ENCODE results near the gene RNF141.

Gene RNF141

DNA sequence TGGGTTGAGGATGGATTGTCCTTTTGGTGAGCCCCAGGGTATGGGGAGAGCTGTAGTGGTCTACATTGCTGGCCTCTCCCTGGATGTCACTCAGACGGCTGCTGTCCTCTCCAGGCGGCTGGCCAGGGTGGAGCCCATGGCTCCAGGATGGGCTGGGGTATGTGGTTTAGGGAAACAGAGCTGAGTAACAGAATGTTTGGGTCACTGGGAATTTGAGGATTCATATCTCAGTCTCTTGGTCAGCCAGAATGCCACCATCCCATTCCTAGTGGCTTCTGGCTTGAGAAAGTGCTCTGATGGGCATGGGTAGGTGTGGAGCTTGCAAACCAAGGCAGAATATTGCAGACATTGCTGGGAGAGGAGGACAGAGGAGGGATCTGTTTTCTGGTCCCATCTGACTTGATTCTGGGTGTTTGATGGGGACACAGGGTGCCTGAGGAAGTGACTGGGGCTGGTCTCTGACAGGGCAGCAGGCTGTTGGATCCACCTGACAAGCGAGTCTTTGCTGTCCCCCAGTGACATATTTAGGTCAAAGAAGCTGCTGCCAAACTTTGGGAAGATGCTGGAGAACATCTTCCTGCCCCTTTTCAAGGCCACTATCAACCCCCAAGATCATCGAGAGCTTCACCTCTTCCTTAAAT lies 44.6 kb downstream of the RNF141 start:
- DNase-seq: no peak

GRCh38 chr11:10495464-10495786 lies 45.6 kb downstream of the RNF141 start:
- no peak for DNase-seq

GRCh38 chr11:10494636-10495463 lies 46.1 kb downstream of the RNF141 start:
- DNase-seq: no peak

GRCh38 chr11:10493041-10493663 lies 47.8 kb downstream of the RNF141 start:
- no peak for DNase-seq

- no peak for DNase-seq
These were observed 48.9 kb downstream of the RNF141 start for GRCh38 chr11:10492084-10492483.

GRCh38 chr11:10490398-10491241 lies 50.4 kb downstream of the RNF141 start:
- no peak for DNase-seq

DNA sequence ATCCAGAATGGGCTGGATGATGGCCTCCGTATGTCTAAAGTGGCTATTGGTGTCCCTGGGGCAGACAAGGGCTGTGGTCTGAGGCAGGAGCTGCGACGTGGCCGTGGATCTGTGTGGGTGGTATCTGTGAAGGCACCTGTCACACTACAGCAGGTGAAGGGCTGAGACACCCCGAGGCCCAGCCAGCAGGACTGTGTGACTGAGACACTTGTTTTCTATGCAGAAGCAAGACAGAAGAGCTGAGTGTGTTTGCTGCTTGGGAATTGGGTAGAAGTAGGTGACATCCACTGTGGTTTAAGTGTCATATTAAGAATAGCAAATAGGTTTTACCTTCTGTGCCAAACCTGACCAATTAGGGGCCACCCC lies 51.0 kb downstream of the RNF141 start:
- no peak for DNase-seq

- no peak for DNase-seq
These were observed 51.9 kb downstream of the RNF141 start for GRCh38 chr11:10488934-10489691.

DNA sequence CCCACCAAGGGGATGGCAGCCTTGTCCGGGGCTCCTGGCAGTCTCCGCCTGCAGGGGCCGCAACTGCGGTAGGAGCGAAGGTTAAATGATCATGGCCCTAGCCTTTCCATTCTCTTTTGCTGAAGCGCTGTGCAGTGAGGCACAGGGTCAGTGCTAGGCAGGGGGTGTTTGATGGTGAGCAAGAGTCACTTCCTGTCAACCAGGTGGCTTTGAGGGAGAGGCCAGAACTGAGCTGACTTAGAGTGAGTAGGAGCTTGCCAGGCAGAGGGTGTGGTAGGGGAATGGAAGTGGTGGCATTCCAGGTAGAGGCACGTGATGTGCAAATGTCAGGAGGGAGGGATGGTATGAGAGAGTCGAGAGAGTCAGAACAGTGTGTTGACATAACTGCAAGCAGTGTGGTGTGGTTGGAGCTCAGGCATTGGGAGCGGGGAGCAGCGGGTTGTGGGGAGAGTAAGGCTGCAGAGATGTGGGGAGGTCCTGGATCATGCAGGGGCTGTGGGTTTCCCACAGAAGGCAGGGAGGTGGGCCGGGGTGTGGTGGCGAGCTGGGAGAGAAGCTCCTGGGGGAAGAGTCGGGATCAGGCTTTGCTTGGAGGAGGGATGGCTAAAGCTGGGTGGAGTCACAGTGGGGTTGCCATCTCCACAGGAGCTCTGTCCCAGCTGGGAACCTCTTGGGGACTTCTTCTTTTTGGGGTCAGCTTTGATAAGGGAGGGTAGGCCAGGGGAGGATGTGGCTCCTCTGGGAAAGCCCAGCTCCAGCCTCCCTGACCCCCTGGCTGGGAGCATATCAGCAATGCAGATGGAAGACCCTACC lies 52.7 kb downstream of the RNF141 start:
- no peak for DNase-seq

DNA sequence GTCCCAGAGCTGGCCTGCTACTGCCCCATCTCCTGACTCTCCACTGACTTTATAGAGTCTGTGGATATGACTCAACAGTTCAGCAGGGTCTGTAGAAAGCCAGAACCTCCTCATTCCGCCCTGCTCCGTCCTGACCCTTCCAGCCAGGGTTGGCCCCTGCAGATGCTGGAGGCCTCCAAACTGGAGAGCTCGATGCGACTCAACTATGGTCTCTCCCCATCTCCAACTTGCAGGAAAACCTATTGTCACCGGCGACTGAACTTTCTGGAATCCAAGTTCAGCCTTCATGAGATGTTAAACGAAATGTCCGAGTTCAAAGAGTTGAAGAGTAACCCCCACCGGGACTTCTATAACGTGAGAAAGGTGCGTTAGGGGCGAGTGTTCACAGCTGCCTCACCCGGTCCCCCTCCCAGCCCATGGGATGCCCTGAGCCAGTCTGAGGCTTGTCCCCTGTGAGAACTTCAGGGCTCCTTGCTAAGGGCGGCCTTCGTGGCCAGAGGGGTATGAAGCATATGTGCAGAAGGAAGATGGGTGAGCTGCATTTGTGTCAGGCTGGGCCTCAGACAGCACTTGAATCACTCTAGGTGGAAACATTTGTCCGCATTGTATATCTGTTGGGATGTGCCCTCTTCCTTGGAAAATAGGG lies 53.9 kb downstream of the RNF141 start:
- DNase-seq: no peak

DNA sequence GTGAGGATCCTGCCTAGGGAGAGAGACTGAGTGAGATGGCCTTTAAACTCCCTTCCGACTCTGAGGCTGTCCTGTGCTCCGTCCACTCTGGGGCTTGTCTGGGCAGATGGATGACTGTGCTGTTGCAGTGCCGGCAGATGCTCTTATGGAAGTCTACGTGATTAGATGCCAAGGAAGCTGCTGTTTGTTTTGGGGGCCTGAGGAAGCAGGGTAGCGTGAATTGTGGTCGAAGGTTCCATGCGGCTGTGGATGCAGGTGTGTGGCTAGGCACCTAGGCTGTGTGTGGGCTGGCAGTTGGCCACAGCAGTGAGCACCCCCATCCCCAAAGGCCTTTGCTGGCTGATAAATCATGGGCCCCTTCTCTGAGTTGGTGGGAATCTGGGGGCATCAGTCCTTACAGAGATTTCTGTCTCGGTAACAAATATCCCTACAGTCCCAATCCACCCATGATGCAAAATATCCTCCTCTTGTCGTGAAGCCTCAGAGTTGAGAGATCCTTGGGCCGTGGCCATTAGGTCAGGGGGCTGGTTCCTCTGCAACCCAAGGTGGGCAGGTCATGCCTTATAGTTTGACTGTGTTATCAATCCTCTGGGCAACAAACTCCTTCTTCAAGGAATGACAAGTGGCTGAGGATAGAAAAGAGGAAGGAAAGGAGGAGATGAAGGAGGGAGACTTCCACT lies 54.7 kb downstream of the RNF141 start:
- DNase-seq: no peak

- DNase-seq: no peak
These were observed 55.3 kb downstream of the RNF141 start for GRCh38 chr11:10485646-10486045.

DNA sequence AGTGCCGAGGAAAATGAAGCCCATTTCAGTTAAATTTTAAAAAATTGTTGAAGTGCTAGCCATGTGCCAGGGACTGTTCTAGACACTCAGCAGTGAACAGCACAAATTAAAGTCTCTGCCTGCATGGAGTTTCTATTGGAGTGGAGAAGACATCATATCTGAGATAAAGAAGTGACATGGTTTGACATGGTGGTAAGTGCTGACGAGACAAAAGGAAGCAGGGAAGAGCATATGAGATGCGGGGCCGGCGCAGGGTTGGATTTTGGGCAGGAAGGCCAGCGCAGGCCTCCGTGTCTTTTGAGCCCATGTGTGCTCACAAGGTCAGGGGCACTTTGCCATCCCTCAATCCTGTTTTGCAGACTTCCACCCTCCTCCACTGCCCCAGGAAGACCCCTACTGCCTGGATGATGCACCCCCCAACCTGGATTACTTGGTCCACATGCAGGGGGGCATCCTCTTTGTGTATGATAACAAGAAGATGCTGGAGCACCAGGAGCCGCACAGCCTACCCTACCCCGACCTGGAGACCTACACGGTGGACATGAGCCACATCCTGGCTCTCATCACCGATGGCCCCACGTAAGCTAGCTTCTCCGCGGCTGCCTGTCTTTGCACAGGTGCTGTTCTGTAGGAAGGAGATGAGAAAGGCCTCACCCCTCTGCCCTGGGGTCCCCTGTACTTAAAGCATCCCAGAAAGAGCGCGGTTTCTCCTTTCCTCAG lies 56.4 kb downstream of the RNF141 start:
- no peak for DNase-seq

DNA sequence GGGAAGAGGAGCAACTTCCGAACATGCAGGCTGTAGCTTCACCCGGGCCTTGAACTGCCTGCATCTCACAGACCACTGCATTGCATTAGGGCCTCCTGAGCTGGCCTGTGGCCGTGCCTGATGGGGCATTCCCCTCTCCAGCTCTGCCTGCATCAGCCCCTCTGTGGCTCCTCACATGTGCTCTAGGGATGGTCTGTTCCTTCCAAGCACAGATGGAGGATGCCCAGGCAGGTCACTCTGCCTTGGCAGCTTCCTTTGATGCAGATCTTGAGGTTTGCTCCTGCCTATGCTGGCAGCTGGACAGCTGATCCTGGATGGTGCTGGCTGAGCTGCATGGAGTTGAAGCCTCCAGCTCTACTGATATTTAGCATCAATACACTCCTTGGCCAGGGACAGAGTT lies 57.4 kb downstream of the RNF141 start:
- DNase-seq: no peak

DNA sequence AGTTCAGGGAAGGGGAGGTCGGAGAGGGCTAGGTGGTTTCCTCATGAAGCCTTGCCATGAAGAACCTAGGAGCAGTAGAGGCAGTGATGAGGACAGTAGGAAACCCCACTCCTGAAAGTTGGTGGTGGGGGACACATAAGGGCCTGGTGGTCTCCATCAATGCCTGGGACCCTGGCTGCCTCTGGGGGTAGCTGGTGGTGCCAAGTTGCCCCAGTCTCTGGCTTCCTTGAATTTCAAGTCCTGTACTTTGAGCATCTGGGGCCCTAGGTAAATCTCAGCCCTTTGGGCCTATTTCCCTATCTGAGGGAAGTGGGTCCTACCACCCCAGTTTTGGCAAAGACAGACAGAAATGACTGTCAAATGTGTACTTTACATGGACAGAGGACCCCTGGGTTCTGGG lies 57.8 kb downstream of the RNF141 start:
- DNase-seq: no peak

DNA sequence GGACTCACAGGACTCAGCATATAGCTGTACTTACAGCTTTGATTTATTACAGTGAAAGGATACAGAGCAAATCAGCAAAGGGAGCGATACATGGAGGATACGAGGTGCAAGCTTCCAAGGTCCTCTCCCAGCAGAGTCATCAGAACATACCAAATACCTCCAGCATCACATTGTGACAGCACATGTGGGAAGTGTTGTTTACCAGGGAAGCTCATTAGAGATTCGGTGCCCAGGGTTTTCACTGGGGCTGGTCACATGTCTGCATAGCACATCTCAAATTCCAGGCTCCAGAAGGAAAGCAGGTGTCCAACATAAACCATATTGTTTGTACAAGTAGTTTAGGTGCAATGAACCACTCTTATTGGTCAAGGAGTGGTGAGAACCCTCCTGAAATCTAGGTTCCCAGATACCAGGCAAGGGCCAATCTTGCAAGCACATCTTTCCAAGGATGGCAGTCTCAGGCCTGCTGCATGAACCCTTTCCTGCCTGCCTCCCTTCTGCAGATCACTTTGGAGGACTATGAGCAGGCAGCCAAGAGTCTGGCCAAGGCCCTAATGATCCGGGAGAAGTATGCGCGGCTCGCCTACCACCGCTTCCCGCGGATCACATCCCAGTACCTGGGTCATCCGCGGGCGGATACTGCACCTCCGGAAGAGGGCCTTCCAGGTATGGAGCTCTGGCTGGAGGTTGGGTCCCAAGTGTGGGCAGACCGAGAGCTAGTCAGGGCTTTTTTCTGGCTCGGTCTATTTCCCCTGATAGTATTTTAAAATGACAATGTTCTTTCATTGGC lies 59.2 kb downstream of the RNF141 start:
- no peak for DNase-seq

DNA sequence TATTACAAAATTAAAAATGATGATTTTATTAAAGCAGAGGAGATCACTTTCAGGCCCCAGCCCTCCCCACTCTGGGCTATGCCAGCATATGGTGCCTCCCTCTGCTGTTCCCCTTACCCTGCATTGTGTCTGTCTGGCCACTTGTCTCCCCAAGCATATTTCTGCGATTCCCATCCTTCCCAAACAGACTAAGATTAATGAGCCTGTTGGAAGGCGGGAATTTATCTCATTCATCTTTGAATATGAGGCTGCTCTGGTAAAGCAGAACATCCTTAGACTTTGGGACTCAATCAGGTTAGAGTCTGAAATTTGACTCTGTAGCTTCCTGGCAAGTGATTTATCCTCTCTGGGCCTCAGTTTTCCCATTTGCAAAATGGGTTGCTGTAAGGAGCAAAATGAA lies 60.2 kb downstream of the RNF141 start:
- no peak for DNase-seq

GRCh38 chr11:10480026-10480425 lies 61.0 kb downstream of the RNF141 start:
- no peak for DNase-seq

Data from activated naive CD4-positive, alpha-beta T cell treated with Interleukin-2 at 50 U/mL for 16 hours (primary cell).